ENCODE measurements around the gene SURF6. TPM values are rescaled to one million over a fixed set of nuclear protein-coding genes. Genes with fewer than 3 reads are reported as not detected.

Gene SURF6
- 19.9 to 29.3 TPM (median 24.0 TPM) in 5 replicates for total RNA-seq (2022; extraction: Qiagen RNA extraction; ENCODE audit: low read depth)

DNA sequence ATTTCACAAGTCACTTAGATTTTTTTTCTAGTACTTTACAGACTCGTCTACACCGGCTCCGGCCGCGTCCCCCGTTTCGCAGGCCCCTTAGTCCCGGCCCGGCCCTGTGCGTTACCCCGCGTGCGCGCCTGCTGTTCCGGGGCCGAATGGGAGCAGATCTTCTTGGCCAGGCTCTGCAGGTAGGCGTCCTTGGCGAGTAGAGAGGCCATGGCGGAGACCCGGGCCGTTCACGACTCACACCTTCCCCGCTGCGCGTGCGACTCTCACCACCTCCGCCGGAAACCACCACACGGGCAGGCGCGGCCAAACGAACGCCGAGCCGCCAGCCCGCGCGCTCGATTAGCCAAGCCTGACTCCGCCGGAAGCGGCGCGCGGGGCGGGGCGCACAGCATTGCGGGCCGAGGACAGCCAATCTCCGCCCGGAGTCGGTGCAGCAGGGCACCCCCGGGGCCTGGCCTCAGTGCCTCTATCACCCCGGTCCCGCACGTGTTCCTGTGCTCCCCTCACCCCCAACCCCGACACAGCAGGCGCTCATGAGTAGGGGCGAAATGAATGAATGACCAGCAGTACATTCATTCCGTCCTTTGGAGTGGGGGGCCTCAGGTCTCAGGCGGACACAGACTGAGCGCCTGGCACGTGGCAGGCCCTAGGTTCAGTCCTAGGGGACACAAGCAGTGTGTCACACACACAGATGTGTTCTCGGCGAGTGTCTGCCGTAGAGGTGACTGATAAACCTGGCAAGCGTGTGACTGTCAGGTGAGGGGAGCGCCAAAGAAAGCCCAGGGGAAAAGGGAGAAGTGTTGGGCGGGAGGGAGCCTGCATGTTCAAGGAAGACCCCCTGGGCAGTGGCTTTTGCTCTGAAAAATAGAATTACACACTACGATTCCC, at the start of gene SURF6:
TSS of gene SURF6 (minus strand) at position 265 of the 888 bp plus-strand sequence. CDS start at position 209, 56 bp downstream.

DNA sequence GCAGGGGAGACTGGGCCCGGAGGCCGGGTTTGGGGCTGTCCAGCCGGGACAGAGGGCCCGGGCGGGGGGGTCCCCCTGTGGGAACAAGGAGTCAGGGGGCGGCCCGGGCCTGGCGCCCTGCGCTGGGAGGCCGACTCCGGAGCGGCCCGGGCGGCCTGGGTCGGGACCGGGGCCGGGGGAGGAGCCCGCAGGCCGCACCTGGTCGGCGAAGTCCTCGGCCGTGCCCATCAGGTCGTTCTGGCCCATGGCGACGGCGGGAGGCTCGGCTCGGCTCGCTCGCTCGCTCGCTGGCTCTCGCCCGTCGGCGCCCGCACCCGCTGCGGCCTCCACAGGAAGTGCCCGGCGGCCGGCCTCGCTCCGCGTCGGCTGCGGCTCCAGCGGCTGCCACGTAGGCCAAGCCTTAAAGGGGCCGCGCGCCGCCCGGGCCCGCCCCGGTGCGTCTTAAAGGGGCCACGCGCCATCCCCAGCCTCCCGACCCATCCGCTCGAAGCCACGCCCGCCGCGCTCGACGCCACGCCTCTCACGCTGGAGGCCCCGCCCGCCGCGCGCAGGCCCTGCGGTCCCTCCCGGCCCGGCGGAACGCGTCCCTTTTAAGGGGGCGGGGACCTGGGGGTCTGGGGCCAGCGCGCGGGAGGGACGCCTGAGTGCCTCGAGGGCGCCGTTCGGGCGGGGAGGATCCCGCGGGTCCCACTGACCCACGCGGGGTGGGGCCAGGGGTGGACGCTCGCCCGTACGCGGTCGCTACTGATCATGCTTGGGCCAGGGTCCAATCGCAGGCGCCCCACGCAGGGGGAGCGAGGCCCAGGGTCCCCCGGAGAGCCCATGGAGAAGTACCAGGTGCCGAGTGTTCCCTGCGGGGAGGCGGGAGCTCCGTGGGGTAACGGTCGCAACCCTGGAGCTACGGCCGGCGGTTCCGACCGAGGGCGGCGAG, 40.0 kb upstream of the SURF6 start, which contains the start of the genes STKLD1 and SURF4:
TSS of gene STKLD1 (plus strand) at position 643 of the 931 bp plus-strand sequence. CDS start at position 751, 108 bp downstream.
TSS of gene SURF4 (minus strand) at position 337 of the 931 bp plus-strand sequence. CDS start at position 246, 91 bp downstream.

DNA sequence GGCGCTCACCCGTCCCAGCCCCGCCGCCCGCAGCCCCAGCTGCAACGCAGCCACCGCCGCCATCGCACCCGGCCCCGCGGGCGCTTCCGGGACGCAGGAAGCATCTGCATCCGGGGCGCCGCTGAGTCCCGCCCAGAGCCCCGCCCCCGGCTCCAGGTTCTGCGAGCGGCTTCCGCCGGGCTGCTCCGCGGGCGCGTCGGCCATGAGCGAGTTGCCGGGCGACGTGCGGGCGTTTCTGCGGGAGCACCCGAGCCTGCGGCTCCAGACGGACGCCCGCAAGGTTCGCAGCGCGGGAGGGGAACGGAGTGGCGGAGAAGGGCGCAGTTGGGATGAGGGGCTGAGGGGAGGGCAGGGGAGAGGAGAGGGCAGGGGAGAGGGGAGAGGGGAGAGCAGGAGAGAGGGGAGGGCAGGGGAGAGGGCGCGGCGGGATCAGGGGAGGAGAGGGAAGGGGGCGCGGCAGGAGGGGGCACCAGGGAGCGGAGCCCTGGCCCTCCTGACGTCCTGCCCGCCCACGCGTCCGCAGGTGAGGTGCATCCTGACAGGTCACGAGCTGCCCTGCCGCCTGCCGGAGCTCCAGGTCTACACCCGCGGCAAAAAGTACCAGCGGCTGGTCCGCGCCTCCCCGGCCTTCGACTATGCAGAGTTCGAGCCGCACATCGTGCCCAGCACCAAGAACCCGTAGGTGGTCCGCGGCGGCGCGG, 20.6 kb upstream of the SURF6 start, which contains the start of the genes SURF1 and SURF2:
TSS of gene SURF1 (minus strand) at position 97 of the 701 bp plus-strand sequence. CDS start at position 63, 34 bp downstream.
TSS of gene SURF2 (plus strand) at position 160 of the 701 bp plus-strand sequence. CDS start at position 203, 43 bp downstream.

DNA sequence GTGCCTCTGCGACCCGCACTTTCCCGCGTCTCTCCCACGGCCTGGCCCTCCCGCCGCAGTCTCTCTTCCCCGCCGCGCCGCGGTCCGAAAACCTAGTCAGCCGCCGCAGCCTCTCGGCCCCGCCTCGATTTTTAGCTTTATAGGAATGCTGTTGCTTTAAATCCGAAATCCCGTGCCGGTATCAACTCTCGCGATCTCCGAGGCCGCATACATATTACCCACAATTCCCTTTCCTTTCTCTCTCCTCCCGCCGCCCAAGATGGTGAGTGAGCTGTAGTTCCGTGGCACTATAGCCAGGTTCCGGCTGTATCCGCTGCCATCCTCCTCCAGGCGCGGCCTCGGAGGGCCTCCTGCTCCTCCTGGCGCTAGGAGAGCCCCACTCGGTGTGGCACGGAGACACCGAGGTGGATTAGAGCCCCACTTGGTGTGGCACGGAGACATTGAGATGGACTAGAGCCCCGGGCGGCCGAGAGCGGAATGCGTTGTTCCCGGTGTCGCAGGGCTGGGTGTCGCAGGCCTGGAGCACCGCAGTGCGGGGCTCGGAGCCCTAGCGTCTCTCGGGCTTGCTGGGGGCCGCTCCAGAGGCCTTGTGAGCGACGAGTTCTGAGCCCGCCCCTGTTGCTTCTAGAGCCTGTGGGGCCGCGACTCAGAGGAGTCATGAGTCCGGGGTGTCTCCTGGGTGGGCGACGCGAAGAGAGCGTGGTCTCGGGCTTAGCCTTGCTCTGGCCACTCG, 12.2 kb upstream of the SURF6 start, which contains the start of the genes MED22 and RPL7A:
TSS of gene MED22 (minus strand) at position 147 of the 733 bp plus-strand sequence. CDS start 1,469 bp downstream, outside the sequence.
TSS of gene RPL7A (plus strand) at position 234 of the 733 bp plus-strand sequence. CDS start at position 260, 26 bp downstream.

Other genes with a start within 250 kb of the SURF6 start
- 22.0 to 27.2 TPM (median 25.6 TPM) in 5 replicates for gene RALGDS, start 214.9 kb downstream of the SURF6 start, total RNA-seq (2022; extraction: Qiagen RNA extraction; ENCODE audit: low read depth)
- gene GBGT1, start 172.3 kb downstream of the SURF6 start, total RNA-seq (2022; extraction: Qiagen RNA extraction; ENCODE audit: low read depth): 1.7 to 2.8 TPM (median 2.4 TPM) in 5 replicates
- gene OBP2B, start 126.9 kb downstream of the SURF6 start, total RNA-seq (2022; extraction: Qiagen RNA extraction; ENCODE audit: low read depth): not detected in 5 replicates
- gene ABO, start 61.0 kb downstream of the SURF6 start, total RNA-seq (2022; extraction: Qiagen RNA extraction; ENCODE audit: low read depth): not detected in 5 replicates
- gene MED22, start 11.9 kb upstream of the SURF6 start, total RNA-seq (2022; extraction: Qiagen RNA extraction; ENCODE audit: low read depth): 21.0 to 32.2 TPM (median 30.2 TPM) in 5 replicates
- gene RPL7A, start 12.0 kb upstream of the SURF6 start, total RNA-seq (2022; extraction: Qiagen RNA extraction; ENCODE audit: low read depth): 3,291 to 3,531 TPM (median 3,341 TPM) in 5 replicates
- 37.9 to 50.3 TPM (median 43.3 TPM) in 5 replicates for gene SURF1, start 20.3 kb upstream of the SURF6 start, total RNA-seq (2022; extraction: Qiagen RNA extraction; ENCODE audit: low read depth)
- 36.7 to 54.8 TPM (median 45.8 TPM) in 5 replicates for gene SURF2, start 20.4 kb upstream of the SURF6 start, total RNA-seq (2022; extraction: Qiagen RNA extraction; ENCODE audit: low read depth)
- gene SURF4, start 39.9 kb upstream of the SURF6 start, total RNA-seq (2022; extraction: Qiagen RNA extraction; ENCODE audit: low read depth): 173 to 210 TPM (median 201 TPM) in 5 replicates
- 0.53 to 1.2 TPM (median 0.68 TPM) in 5 replicates for gene STKLD1, start 40.2 kb upstream of the SURF6 start, total RNA-seq (2022; extraction: Qiagen RNA extraction; ENCODE audit: low read depth)
- gene REXO4, start 81.8 kb upstream of the SURF6 start, total RNA-seq (2022; extraction: Qiagen RNA extraction; ENCODE audit: low read depth): 29.9 to 37.9 TPM (median 32.5 TPM) in 5 replicates
- 0.37 to 1.1 TPM (median 0.52 TPM) in 5 replicates for gene ADAMTS13, start 86.2 kb upstream of the SURF6 start, total RNA-seq (2022; extraction: Qiagen RNA extraction; ENCODE audit: low read depth)
- gene CACFD1, start 123.8 kb upstream of the SURF6 start, total RNA-seq (2022; extraction: Qiagen RNA extraction; ENCODE audit: low read depth): 3.0 to 4.5 TPM (median 4.3 TPM) in 5 replicates
- gene SLC2A6, start 142.9 kb upstream of the SURF6 start, total RNA-seq (2022; extraction: Qiagen RNA extraction; ENCODE audit: low read depth): 13.5 to 21.5 TPM (median 19.5 TPM) in 5 replicates
- not detected in 5 replicates for gene MYMK, start 188.8 kb upstream of the SURF6 start, total RNA-seq (2022; extraction: Qiagen RNA extraction; ENCODE audit: low read depth)
- 0.03 TPM in 1 of 5 replicates, not detected in the others for gene ADAMTSL2, start 198.5 kb upstream of the SURF6 start, total RNA-seq (2022; extraction: Qiagen RNA extraction; ENCODE audit: low read depth)

Data from A549 treated with GW870086 at 1 μM for 4 hours (cell line).